AG04449 (cell line): ENCODE results near the gene FAM76A.

Experiments
- CTCF ChIA-PET: fragments of 350-600 bp; formaldehyde crosslinking; extraction: SDS; loops from one replicate; lab custom pipeline; 2021; ENCODE audit warnings: antibody characterized with exemption; lab: Yijun Ruan, JAX
- POLR2A ChIA-PET: fragments of 400-600, 350-600 bp; formaldehyde crosslinking; extraction: SDS; loops from one replicate; lab custom pipeline; 2020; ENCODE audit warnings: antibody characterized with exemption, inconsistent platforms; lab: Yijun Ruan, JAX
- DNase-seq: peaks from one replicate; pipeline ENCODE4 v3.0.0-alpha.2; 2010; ENCODE audit warnings: low read depth, low spot score
- H3K4me3 ChIP-seq: 2 replicates; pipeline ENCODE4 v1.5.1; 2011; ENCODE audit warnings: low read depth, mild to moderate bottlenecking, control low read depth, low read length
- CTCF ChIP-seq: IDR thresholded peaks from one replicate; pipeline ENCODE4 v1.5.1; 2011; ENCODE audit warnings: mild to moderate bottlenecking, moderate library complexity, low read length, control low read depth, inconsistent platforms; ENCODE audit not compliant: insufficient read depth; ENCODE audit errors: missing control alignments

Gene FAM76A

GRCh38 chr1:27778056-27778455 is 52.3 kb downstream of the FAM76A start:
- ChIA-PET CTCF (interaction anchor here (1.4 kb wide), 1 partner anchor 9 kb away, joined by 5 read pairs; no protein-coding TSS in a partner anchor), POLR2A (no interaction called here)
- no peak overlapping the region for H3K4me3 ChIP-seq
- no peak for DNase-seq
- no peak for TF ChIP-seq CTCF

DNA sequence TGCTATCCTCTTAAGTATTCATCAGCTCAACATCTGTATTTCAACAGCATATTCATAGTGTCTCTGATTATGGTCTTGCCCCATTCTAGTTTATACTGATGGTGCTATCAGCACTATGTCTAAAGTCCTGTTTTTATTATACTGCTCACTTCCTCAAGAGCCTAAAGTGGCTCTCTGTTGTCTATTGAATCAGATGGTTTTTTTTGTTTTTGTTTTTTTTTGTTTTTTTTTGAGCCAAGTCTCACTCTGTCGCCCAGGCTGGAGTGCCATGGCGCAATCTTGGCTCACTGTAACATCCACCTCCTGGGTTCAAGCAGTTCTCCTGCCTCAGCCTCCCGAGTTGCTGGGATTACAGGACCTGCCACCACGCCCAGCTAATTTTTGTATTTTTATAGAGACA is 53.4 kb downstream of the FAM76A start:
- no peak overlapping the region for H3K4me3 ChIP-seq
- POLR2A ChIA-PET: no interaction called here
- no peak for TF ChIP-seq CTCF
- DNase-seq: no peak
- CTCF ChIA-PET: interaction anchor here (1.4 kb wide), 1 partner anchor 10 kb away, joined by 5 read pairs; no protein-coding TSS in a partner anchor

DNA sequence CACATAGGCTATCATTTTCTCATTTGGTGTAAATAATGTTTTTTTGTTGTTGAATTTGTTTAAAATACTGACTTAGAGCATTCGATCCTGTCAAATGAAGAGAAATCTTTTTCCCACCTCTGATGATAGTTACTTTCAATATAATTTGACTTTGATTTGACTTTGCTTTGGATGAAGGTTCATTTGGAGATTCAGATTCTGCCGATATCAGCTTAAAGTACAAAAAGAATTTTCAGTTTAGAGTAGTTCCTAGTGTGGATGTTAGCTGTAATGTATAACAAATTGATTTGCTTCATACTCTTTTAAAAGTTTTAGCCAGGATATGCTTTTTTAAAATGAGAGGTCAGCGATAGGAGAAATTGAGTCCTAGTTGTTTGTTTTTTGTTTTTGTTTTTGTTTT is 57.2 kb downstream of the FAM76A start:
- no peak for TF ChIP-seq CTCF
- ChIA-PET POLR2A (no interaction called here), CTCF (interaction anchor here (1.4 to 1.6 kb wide), 3 partner anchors 8 to 114 kb away, joined by 3 to 6 read pairs (median 3); partner anchors contain the start of gene STX12)
- DNase-seq: no peak
- H3K4me3 ChIP-seq: no peak overlapping the region

GRCh38 chr1:27784700-27785099 is 58.9 kb downstream of the FAM76A start:
- H3K4me3 ChIP-seq: no peak overlapping the region
- DNase-seq: no peak
- TF ChIP-seq CTCF: no peak
- POLR2A ChIA-PET: interaction anchor here (2.2 kb wide), 1 partner anchor 11 kb away, joined by 9 read pairs; the partner anchor contains the start of gene STX12
- CTCF ChIA-PET: interaction anchor here (0.9 to 1.3 kb wide), 2 partner anchors 9 to 11 kb away, joined by 3 to 5 read pairs; no protein-coding TSS in a partner anchor

DNA sequence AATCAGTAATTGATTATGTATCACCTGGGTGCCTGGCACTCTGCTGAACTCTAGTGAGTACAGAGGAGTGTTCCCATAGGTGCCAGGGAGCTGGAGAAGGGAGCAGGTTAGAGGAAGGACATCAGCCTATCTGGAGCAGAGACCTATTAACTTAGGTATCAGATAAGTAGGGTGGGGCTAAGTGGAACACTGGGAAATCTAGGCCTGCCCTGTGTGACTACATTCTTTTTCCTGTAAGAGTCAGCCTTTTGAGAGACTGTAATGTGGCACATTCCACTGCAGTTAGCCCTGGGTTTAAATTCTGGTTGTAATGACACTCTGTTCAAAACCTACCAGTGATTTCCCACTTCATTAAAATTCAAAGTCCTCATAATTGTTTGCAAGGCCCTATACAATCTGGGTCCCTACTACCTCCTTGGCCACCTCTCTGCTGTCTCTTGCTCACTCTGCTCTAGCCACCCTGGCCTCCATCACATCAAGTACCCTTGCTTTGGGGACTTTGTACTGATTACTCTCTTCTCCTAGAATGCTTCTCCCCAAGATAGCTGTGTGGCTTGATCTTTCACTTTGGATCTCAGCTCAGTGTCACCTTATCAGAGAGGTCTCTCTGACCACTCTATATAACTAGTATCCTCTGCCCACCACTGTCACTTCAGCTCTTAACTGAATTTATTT is 60.2 kb downstream of the FAM76A start:
- H3K4me3 ChIP-seq: no peak overlapping the region
- DNase-seq: no peak
- no peak for TF ChIP-seq CTCF
- ChIA-PET CTCF (interaction anchor here (1.1 to 1.5 kb wide), 3 partner anchors 11 to 117 kb away, joined by 3 to 5 read pairs (median 4); no protein-coding TSS in a partner anchor), POLR2A (interaction anchor here (2.2 kb wide), 1 partner anchor 13 kb away, joined by 9 read pairs; the partner anchor contains the start of gene STX12)

DNA sequence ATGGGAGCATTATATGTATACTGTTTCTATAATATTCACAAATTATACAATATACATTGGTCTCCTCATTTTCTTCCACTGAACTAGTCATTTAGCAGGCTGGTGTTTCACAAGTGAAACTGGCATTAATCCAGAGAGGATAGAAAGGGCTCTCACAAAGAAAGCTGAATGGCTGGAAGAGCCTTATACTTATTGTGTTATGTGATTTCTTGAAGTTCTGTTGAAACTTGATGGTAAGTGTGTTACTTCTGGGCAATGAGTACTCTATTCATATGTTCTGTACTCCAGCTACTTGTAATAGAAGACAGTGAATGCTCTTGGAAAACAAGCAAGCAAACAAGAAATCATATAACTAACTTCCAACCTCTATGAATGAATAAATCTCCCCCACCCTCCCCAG is 62.1 kb downstream of the FAM76A start:
- POLR2A ChIA-PET: no interaction called here
- CTCF ChIA-PET: interaction anchor here (1.6 kb wide), 1 partner anchor 119 kb away, joined by 4 read pairs; no protein-coding TSS in a partner anchor

More for the DNA sequence above, 62.1 kb downstream of the FAM76A start:
- TF ChIP-seq CTCF: no peak
- H3K4me3 ChIP-seq: no peak overlapping the region
- no peak for DNase-seq
